Neural cell (in vitro differentiated cells): ENCODE data around the gene QPRT.

Source experiments
- CTCF ChIP-seq: fragments of 450-650 bp; IDR thresholded peaks from 2 replicates; pipeline ENCODE4 v1.5.1; 2014; ENCODE audit warnings: antibody characterized with exemption, mild to moderate bottlenecking, moderate library complexity; ENCODE audit not compliant: poor library complexity, severe bottlenecking
- EZH2 ChIP-seq: fragments of 200-600, 300-800 bp; shearing (Covaris generic), sonication (generic); IDR thresholded peaks from 2 replicates; pipeline ENCODE4 v1.6.1; 2014; ENCODE audit warnings: antibody characterized with exemption, low read length, borderline replicate concordance, mild to moderate bottlenecking; ENCODE audit not compliant: insufficient read depth, poor library complexity, severe bottlenecking
- MXI1 ChIP-seq: fragments of 450-650 bp; conservative IDR thresholded peaks from 2 replicates; pipeline ENCODE4 v1.6.1; 2014; ENCODE audit warnings: antibody characterized with exemption, mild to moderate bottlenecking; ENCODE audit not compliant: poor library complexity, severe bottlenecking
- TAF1 ChIP-seq: IDR thresholded peaks from 2 replicates; pipeline ENCODE4 v1.6.1; 2012; ENCODE audit warnings: low read depth

GRCh38 chr16:29649588-29650494 lies 29.1 kb upstream of the QPRT start:
- TF ChIP-seq EZH2 (no peak), CTCF (no peak), MXI1 (no peak), TAF1 (no peak)
